Hepatic stellate cell (primary cell): ENCODE data around the gene C10orf90.

ENCODE experiments used
- DNase-seq: peaks from one replicate; pipeline ENCODE4 v3.0.0; 2011; ENCODE audit warnings: low spot score

Gene C10orf90

DNA sequence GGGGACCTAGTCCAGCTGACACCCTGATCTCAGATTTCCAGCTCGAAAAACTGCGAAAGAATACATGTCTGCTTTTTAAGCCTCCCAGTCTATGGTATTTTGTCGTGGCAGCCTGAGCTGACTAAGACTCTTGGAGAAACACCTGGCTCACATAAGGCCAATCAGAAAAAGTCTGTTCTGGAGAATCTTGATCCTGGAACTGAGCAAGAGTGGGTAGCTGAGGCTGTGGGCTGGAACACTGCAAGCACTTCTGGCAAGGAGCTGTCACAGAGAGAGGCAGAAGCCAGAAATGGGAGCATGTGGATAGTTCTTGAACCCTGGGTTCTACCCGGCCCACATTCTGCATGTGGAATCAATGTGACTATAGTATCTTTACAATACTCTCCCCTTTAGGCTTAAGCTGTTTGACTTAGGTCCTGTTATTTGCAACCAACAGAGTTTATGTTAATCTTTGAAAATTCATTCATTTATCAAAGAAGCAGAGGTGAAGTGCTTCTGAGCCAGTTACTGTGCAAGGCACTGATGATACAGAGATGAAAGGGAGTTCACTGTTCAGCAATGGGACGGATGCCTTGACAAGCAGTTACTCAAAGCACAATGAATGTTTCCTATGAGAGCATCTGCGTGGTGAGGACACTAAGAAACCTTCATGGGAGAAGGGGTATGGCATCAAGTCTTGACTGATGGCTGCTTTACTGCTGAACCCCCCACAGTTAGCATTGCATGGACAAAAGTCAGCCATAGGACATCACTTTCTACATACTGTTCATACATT, 4.4 kb upstream of the C10orf90 start:
- no peak for DNase-seq

DNA sequence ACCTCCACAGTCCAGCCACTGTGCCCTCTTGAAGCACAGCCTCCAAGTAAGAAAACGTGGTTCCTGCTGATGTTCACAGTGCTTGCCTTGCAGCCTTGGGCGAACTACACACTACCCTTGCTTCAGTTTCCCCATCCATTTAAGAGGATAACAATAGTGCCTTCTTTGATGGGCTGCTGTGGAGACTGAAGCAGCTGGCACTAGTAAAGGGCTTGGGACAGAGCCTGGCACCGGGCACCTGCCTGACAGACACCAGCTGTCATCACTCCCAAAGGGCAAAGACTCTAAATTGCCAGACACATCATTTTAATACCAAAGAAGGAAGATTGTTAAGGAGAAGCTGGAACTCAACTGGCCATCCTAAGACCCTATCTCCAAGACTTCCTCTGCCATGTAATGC, 3.1 kb upstream of the C10orf90 start:
- DNase-seq: no peak

DNA sequence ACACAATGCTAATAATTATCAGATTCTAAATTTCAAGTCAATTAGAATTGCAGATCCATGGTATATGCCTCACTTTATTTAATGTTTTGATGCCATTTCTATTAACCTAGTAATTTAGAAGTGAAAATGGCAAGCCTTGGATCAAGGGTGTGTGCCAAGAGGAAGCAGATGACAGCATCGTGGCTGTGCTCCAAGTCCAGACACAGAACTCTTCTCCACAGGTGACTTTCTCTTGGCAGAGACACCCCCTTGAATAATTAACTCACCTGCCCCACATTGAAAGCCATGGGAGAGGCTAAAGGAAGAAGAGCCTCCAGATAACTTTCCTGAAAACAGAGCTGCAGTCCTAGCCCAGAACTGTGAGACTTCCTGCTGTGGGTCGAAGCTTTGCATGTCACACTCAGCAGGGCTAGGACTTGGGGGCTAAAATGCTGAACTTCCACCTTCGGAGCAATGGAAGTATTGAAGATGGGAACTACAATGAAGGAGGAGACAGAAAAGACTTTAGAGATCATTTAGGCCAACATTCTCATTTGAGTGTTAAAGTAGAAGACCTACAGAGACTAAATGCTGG, 996 bp upstream of the C10orf90 start:
- DNase-seq: no peak

DNA sequence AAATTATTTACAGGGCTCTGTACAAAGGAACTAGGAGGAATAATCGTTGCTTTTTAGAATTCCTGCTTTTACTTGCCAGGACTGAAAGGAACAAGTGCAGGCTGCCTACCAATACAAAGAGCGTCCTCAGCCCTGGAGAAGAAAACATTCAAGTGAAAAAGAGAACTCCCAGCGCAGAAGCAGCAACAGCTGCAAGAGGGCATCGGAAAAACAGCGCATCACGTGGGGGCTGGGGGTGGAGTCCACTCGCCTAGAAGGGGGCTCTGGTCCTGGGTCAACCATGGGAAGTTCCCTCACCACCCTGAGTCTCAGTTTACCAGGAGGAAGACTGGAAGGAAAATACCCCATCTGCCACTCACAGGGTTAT, 385 bp upstream of the C10orf90 start:
- DNase-seq: no peak

DNA sequence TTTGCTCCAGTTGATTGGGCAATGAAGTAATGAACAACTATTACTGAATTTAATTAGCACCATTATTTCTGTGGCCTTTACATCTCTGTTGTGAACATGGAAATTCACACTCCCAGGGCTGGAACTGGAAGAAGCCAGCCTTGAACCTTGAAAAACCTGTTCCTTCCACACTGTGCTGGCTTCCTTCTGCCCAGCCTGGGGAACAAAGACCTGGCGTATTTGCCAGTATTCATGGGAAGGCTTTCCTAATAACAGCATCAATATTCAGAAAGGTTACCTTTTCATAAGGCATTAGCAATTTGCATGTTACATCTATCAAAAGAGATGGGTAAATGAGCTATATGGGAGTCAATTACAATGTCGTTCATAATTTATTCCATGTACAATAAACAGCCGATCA, 1.3 kb downstream of the C10orf90 start:
- DNase-seq: no peak

DNA sequence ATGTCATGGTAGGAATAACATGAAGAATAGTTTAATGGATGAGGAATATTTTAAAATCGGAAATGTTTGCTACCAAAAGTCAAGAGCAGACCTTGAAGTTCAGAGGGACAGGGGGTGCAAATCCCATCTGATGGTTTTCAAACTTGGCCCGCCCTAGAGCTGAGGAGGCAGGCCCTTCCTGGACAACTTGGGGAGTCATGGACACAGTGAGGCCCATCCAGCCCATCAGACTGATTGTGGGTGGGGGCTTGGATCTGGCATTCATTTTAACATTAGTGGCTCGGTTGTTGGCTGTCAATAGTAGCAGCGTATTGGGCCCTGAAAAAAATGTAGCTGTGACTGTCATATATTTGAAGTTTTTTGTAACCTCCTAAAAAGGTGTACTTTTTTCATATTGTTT, 2.0 kb downstream of the C10orf90 start:
- no peak for DNase-seq

DNA sequence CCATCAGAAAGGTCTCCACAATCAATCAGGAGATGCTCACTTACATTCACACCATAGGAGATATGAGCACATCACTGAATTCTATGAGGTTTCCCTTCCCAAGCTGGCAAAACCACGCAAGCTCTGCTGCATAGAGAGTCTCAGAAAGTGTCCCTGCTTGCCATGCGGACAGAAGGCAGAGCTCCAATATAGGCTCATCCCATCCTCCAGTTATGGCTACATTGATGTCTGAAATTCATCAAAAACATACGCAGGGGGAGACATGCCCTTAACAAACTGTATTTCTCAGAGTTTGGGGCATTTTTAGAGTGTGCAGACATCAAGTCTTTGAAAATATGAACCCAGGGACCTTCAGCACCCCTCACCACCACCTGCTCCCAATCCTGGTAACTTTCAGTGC, 2.9 kb downstream of the C10orf90 start:
- no peak for DNase-seq

DNA sequence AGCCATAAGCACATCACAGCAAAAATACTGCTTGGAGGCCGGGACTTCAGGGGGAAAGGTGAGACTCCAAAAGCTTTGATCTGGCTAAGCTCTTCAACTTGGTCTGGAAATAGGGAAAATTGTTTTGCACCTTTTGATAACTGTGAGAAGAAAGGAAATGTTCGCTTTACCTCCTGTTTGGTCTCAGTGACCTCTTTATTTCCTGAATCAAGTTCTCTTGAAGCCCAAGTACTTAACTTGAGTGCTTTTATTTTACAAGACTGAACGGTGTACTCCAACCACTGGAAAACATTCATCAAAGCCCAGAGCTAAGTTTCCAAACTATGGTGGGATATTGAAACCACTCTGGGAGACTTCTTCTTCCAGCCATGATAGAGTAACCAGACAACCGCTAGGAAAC, 5.3 kb downstream of the C10orf90 start:
- no peak for DNase-seq

DNA sequence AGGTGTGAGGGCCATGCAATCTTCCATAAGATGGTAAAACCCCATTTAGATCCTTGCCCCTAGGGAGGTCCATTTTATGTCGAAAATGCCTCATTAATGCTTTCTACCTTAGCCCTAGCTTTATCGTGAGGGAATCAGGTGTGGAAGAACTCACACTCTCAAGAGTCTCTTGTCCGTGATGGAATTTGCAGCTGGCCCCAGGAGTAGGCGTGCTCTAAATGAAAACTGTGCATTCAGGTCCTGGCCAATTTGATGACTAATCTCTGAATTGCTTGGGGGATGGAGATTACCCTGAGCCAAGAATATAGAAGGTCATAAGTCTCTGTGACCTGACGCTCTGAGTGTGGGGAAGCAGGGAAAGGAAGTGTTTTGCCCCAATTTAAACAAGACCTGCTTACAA, 6.6 kb downstream of the C10orf90 start:
- no peak for DNase-seq

DNA sequence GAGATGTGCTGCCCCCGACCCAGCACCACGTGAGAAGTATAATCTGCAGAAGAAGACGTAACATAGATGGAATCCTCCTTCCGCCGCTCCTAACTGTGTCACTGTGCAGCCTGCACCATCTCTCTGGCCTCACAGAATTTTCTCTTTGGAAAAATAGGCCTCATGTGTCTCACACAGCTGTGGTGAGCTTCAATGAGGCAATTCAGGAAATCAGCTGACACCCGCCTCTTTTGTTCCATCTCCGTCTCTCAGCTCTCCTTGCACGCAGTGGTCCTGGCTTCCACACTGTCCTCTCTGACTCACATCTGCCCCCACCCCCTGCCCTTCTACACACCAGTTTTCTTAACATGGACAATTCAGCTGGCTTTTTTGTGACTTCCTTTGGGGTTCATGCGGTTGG, 7.2 kb downstream of the C10orf90 start:
- DNase-seq: no peak

DNA sequence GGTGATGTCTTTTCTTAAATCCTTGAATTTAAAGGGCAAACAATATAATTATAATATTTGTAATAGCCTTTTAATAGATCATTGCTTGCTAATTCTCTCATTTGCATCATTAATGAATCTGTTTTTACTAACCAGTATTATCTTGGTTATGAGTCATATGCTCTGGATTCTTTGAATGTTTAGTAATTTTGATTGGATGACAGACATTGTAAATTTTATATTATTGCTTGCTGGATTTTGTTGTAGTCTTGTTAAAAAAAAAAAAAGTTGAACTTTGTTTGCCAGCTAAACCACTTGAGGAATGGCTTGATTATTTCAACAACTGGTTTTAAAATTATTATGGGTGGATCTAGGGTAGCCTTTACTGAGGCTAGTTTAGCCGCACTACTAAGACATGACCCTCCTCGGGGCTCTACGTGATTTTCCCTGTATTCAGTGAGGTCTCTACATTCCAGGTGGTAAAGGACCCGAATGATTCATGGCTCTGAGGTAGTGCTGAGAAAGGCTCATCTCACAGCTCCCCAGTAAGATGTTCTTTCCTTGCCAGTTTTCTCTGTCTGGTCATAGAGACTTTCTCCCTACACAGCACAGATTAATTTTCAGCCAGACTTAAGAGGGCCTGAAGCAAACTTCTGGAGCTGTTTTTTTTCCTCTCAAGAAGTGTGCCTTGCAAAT, 8.5 kb downstream of the C10orf90 start:
- no peak for DNase-seq

DNA sequence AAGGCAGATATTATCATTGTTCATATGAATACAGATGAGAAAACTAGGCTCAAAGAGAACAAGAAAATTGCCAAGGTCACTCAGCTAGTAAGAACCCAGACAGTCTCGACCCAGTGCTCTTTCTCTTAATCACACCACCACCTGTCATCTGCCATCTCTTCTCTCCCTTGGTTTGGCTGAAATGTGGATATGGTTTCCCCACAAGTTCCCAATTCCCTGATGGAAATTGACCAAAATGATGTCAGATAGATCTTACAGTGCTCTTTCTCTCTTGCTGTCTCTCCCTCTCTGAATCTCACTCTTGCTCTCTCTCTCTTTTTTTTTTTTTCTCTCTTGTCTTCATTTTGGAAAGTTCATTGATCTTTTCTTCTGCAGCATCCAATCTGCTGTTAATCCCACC, 9.1 kb downstream of the C10orf90 start:
- no peak for DNase-seq

DNA sequence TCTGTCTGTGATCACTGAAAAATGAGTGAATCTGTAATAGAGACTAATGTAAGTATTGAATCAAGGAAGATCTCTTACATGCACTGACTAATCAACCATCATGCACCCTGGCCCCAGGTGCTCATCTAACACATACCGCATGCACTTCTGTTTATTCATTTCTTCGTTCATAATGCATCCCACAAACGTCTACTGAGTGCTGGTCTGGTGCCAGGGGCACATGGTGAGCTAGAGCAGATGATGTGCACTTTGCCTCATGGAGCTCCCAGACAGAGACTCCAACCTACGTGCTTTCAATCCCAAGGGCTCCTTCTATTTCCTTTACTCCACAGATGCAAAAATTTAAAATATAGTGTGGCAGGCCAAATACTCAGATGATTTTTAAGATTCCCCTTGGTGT, 10.7 kb downstream of the C10orf90 start:
- no peak for DNase-seq

DNA sequence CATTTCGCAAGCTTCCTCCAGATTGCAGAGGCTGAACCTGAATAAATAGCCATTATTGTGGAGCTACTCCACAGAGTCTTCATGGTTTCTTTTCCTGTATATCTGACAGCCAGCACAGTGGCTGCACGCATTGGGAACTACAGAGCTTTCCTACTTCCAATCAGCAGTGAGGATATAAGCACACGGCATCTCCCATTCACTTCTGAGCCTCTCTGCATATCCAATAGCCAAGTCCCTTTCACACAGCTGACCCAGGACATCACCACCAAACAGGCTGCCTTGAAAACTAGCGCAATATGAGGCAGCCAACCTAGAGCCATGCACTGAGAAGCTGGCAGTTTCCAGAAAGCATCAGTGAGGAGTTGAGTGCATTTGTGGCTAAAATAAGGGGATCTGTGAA, 11.6 kb downstream of the C10orf90 start:
- DNase-seq: no peak

DNA sequence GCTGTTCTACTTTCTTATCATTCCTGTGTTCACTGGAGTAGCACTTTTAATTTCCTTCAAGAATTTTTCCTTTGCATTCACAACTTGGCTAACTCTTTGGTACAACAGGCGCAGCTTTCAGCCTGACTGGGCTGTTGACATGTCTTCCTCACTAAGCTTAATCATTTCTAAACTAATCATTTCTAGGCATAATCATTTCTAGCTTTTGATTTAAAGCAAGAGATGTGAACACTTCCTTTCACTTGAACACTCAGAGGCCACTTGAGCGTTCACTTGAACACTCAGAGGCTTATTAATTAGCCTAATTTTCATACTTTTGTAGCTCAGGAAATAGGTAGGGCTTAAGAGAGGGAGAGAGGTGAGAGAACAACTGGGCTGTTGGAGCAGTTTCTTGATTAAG, 15.9 kb downstream of the C10orf90 start:
- no peak for DNase-seq

DNA sequence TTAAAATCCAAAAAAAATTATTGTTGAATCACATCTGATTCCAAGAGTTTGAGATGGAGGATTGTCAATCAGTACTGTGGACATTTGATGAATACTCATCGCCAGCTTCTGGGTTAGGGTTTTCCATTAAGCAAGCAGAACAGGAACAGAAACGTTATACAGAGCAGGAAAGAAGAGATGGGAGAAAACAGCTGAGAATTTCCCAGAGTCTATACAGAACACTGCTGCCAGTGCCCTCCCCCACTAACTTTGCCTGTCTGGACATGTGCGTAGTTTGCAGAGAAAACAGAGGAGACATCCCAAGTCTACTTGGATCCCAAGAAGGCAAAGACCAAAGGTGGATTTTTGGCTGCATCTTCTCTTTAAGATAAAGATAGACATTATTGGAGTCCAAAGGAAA, 19.0 kb downstream of the C10orf90 start:
- no peak for DNase-seq

DNA sequence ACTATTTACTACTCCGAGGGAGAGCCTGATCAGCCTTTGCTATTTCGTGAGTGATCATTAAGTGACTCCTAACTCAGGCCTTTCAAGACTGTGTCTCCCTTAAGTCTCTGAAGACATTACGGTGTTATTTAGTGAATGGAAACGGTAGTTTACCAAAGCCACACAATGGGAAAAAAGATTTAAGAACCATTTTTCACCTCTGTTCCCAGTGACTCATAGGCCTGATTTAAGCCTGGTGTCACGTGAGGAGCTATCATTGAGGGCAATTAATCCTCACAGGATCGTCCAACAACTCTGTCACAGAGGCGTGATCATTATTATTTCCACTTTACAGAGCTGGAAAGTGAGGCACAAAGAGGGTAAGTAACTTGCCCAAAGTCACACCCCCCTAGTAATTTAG, 20.3 kb downstream of the C10orf90 start:
- no peak for DNase-seq

DNA sequence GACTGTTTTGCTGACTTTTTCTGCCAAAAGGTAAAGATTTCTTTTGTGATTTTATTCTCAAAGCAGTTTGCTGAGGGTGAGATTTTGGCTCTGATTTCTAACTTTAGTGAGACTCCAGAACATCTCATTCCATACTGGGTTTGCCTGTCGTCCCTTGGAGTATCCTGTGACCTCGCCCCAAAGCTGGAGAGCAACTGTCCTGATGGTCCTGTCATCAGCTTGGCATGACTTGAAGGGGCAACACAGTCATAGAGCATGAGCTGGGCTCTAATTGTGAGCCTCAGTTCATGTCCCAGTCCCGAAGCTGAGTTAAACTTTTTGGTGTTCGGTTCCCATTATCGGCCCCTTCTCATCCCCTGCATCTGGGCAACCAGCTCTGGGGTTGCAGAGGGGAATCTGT, 23.4 kb downstream of the C10orf90 start:
- DNase-seq: no peak

DNA sequence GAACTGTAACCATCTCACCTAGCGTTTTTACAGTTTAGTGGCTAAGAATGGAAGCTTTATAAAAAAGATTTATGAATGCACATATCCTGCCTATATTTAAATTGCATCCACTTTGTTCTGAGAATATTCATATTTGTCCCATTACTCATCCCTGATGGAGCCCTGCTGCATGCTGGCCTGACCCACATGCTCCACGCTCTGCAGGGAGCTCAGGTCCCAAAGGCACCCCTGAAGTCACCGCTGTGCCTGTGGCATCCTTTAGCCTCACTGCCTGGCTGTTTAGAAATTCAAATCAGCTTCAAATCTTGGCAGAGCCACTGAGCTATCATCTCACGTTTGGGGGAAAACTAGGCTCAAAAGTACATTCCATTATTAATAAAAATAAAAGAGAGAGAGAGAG, 24.4 kb downstream of the C10orf90 start:
- DNase-seq: no peak

DNA sequence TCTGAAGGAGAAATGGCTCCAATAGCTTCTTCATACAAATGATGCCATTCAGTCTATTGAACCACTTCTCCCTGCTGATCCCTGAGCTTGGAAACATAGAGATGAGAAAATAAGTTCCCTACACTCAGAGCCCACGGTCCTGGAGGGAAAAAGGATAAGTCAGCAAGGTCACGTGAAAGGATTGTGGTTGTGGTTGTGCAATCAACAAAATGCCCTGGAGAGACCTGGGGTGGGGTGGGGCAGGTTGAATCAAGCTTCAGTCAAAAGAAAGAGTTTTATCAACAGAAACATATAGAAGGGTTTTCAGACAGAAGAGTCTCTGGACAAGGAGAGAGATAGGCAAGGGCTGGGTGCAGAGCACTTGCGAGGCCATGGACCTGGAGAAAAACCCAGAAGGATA, 30.1 kb downstream of the C10orf90 start:
- DNase-seq: no peak

DNA sequence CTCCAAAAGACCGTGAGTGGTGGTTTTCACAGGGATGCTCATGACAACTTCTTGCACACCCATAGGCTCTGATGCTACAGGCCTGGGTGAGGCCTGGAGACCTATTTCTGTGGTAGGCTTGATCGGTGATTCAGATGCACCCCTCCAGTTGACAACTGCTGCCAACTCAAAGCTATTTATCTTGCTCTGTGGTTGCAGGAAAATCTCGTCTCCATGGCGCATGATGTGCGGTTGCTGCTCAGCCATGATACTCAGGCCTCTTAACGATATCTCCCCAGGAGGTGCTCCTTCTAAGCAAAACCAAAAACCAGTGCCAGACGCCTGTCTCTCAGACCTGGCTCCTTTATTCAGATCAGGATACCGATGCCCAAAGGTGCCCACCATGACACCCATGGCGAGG, 31.4 kb downstream of the C10orf90 start:
- no peak for DNase-seq

DNA sequence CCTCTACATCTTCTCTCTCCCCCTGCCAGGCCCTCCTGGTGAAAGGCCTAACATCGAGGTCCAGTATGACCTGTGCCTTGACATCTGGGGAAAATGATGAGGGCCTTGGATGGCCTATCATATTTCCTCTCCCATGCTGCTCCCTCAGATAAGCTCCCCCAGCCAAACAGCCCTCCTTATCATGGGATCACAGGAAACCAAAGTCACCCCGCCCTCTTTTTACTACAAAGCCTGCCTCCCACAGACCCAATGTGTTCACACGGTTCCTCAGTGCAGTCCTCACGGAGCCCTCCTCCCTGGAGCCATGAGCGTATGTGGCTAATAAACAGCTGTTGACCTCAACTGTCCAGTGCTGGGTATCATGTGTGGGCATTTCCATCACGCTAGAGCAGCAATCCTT, 32.0 kb downstream of the C10orf90 start:
- DNase-seq: no peak

DNA sequence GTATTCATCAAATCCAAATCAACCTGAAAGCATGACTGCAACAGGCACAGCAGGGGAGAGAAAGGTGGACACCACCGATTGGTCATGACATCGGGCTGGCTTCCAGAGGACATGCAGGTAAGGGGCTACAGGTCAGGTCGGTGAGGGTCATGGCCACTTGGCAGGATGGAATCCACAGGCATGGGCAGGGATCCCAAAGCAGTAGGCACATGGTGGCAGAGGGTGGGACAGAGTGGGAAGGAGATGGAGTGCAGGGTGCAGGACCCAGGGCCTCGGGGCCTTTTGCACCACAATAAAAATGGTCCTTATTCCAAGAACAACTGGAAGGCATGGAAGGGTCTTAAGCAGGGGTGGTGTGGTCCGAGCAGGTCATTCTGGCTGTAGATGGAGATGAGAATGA, 33.0 kb downstream of the C10orf90 start:
- no peak for DNase-seq

DNA sequence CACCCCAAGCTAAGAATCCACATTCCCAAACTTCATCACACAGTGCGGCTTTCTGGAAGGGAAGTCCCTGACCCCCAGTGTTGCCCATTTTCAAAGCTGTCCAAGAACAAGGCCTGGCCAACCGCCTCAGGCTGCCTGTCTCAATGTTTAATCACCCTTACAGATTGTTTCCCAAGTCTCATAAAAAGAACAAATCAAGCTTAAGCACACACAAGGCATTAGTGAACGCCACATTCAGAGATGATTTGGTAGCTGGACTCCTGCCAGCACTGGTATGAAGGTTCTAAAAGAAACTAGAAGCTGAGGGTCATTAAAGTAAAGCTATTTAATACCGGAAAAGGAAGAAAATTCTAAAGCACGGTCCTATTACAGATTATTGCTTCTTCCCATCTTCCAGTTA, 35.6 kb downstream of the C10orf90 start:
- no peak for DNase-seq
